ENCODE results near the gene XPC.
"Not testable (repeated sequence)": the region's sequence is repeated elsewhere in the genome, so short reads cannot be mapped to it uniquely, and the experiment has no call there.

Gene XPC

GRCh38 chr3:14117468-14118399 lies 60.7 kb downstream of the XPC start:
- no peak for DNase-seq

- no peak for DNase-seq
These were observed 64.3 kb downstream of the XPC start for GRCh38 chr3:14113965-14114635.

- no peak for DNase-seq
These were observed 67.7 kb downstream of the XPC start for GRCh38 chr3:14110699-14111098.

- DNase-seq = not testable (repeated sequence)
These were observed 68.6 kb downstream of the XPC start for GRCh38 chr3:14109821-14110220.

GRCh38 chr3:14097616-14098391 lies 80.6 kb downstream of the XPC start:
- DNase-seq = no peak

GRCh38 chr3:14096742-14097141 lies 81.7 kb downstream of the XPC start:
- no peak for DNase-seq

Measured in stimulated activated CD4-positive, alpha-beta T cell treated with anti-CD3 and anti-CD28 coated beads, Interleukin-1b, Interleukin-23, amount 100 ng/mL, for 48 hours (primary cell).